ENCODE data around the gene BNIP3.

DNA sequence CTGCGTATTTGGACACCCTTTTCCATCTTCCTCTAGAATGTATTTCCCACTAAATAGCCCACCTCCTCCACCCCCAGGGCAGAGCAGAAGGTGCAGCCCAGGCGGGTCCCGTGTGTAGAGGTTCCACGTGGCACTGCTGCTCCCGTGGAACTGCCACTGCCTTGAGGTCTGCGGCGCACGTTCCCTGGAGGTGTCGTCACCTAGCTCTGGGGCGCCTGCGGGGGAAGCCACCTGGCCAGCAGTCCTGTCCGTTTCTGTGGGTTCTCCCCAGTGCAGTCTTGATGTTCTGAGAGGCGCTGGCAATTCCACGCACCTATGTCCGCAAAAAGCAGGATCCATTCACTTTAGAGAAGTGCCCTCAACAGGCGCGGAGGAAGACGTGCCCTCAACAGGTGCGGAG is 21.9 kb downstream of the BNIP3 start:
- no peak for TF ChIP-seq POLR2A (IDR thresholded peaks at IDR 0.05; ENCODE audit: insufficient read depth in 1 of 2, low read depth in 2 of 2, low read length in 2 of 2)
- TF ChIP-seq PTBP1 (IDR thresholded peaks at IDR 0.05; ENCODE audit: low read depth, low read length, poor library complexity, severe bottlenecking) = no peak
- TF ChIP-seq, protein P1, sequence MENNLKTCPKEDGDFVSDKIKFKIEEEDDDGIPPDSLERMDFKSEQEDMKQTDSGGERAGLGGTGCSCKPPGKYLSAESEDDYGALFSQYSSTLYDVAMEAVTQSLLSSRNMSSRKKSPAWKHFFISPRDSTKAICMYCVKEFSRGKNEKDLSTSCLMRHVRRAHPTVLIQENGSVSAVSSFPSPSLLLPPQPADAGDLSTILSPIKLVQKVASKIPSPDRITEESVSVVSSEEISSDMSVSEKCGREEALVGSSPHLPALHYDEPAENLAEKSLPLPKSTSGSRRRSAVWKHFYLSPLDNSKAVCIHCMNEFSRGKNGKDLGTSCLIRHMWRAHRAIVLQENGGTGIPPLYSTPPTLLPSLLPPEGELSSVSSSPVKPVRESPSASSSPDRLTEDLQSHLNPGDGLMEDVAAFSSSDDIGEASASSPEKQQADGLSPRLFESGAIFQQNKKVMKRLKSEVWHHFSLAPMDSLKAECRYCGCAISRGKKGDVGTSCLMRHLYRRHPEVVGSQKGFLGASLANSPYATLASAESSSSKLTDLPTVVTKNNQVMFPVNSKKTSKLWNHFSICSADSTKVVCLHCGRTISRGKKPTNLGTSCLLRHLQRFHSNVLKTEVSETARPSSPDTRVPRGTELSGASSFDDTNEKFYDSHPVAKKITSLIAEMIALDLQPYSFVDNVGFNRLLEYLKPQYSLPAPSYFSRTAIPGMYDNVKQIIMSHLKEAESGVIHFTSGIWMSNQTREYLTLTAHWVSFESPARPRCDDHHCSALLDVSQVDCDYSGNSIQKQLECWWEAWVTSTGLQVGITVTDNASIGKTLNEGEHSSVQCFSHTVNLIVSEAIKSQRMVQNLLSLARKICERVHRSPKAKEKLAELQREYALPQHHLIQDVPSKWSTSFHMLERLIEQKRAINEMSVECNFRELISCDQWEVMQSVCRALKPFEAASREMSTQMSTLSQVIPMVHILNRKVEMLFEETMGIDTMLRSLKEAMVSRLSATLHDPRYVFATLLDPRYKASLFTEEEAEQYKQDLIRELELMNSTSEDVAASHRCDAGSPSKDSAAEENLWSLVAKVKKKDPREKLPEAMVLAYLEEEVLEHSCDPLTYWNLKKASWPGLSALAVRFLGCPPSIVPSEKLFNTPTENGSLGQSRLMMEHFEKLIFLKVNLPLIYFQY (CRISPR knock-in tag; IDR thresholded peaks at IDR 0.05; ENCODE audit: borderline replicate concordance) = no peak
- no peak for TF ChIP-seq RNF2 (conservative IDR thresholded peaks at IDR 0.05; ENCODE audit: low read depth)
- TF ChIP-seq ZNF713 (CRISPR knock-in tag; IDR thresholded peaks at IDR 0.05) = no peak
- TF ChIP-seq GLI4 (CRISPR knock-in tag; IDR thresholded peaks at IDR 0.05; ENCODE audit: borderline replicate concordance) = no peak
- no peak for TF ChIP-seq TOE1 (CRISPR knock-in tag; IDR thresholded peaks at IDR 0.05)
- TF ChIP-seq, protein P2, sequence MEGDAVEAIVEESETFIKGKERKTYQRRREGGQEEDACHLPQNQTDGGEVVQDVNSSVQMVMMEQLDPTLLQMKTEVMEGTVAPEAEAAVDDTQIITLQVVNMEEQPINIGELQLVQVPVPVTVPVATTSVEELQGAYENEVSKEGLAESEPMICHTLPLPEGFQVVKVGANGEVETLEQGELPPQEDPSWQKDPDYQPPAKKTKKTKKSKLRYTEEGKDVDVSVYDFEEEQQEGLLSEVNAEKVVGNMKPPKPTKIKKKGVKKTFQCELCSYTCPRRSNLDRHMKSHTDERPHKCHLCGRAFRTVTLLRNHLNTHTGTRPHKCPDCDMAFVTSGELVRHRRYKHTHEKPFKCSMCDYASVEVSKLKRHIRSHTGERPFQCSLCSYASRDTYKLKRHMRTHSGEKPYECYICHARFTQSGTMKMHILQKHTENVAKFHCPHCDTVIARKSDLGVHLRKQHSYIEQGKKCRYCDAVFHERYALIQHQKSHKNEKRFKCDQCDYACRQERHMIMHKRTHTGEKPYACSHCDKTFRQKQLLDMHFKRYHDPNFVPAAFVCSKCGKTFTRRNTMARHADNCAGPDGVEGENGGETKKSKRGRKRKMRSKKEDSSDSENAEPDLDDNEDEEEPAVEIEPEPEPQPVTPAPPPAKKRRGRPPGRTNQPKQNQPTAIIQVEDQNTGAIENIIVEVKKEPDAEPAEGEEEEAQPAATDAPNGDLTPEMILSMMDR (CRISPR knock-in tag; IDR thresholded peaks at IDR 0.05) = no peak
- TF ChIP-seq, protein P3, sequence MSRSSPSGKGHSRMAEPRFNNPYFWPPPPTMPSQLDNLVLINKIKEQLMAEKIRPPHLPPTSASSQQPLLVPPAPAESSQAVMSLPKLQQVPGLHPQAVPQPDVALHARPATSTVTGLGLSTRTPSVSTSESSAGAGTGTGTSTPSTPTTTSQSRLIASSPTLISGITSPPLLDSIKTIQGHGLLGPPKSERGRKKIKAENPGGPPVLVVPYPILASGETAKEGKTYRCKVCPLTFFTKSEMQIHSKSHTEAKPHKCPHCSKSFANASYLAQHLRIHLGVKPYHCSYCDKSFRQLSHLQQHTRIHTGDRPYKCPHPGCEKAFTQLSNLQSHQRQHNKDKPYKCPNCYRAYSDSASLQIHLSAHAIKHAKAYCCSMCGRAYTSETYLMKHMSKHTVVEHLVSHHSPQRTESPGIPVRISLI (CRISPR knock-in tag; IDR thresholded peaks at IDR 0.05; ENCODE audit: borderline replicate concordance) = no peak
- TF ChIP-seq, protein P4, sequence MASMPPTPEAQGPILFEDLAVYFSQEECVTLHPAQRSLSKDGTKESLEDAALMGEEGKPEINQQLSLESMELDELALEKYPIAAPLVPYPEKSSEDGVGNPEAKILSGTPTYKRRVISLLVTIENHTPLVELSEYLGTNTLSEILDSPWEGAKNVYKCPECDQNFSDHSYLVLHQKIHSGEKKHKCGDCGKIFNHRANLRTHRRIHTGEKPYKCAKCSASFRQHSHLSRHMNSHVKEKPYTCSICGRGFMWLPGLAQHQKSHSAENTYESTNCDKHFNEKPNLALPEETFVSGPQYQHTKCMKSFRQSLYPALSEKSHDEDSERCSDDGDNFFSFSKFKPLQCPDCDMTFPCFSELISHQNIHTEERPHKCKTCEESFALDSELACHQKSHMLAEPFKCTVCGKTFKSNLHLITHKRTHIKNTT (CRISPR knock-in tag; IDR thresholded peaks at IDR 0.05) = no peak
- no peak for TF ChIP-seq ZNF530 (CRISPR knock-in tag; IDR thresholded peaks at IDR 0.05; ENCODE audit: low read depth)
- no peak for TF ChIP-seq ZNF274 (CRISPR knock-in tag; IDR thresholded peaks at IDR 0.05)
- TF ChIP-seq, protein P5, sequence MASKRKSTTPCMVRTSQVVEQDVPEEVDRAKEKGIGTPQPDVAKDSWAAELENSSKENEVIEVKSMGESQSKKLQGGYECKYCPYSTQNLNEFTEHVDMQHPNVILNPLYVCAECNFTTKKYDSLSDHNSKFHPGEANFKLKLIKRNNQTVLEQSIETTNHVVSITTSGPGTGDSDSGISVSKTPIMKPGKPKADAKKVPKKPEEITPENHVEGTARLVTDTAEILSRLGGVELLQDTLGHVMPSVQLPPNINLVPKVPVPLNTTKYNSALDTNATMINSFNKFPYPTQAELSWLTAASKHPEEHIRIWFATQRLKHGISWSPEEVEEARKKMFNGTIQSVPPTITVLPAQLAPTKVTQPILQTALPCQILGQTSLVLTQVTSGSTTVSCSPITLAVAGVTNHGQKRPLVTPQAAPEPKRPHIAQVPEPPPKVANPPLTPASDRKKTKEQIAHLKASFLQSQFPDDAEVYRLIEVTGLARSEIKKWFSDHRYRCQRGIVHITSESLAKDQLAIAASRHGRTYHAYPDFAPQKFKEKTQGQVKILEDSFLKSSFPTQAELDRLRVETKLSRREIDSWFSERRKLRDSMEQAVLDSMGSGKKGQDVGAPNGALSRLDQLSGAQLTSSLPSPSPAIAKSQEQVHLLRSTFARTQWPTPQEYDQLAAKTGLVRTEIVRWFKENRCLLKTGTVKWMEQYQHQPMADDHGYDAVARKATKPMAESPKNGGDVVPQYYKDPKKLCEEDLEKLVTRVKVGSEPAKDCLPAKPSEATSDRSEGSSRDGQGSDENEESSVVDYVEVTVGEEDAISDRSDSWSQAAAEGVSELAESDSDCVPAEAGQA (IDR thresholded peaks at IDR 0.05; ENCODE audit: low read depth) = no peak
- TF ChIP-seq, protein P5 (CRISPR knock-in tag; IDR thresholded peaks at IDR 0.05; ENCODE audit: borderline replicate concordance) = no peak

All from HepG2 (cell line).